ENCODE results near the gene SELENOI.

DNA sequence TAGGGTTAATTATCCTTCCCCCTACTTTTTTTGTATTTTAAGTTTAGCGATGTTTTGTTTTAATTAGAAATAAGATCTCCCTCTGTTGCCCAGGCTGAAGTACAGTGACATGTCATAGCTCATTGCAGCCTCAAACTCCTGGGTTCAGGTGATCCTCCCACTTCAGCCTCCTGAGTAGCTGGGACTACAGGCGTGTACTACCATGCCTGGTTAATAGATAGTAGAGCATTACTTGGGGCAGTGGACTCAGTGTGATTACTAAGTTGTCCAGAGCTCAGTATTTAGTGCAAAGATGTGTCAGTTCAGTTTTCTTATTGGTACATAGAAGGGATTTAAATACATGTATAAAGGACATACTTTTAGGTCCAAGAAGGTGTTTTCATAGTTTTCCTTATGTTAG, 10.2 kb downstream of the SELENOI start:
- no peak for TF ChIP-seq POLR2A (IDR thresholded peaks at IDR 0.05)
- TF ChIP-seq, protein P1, sequence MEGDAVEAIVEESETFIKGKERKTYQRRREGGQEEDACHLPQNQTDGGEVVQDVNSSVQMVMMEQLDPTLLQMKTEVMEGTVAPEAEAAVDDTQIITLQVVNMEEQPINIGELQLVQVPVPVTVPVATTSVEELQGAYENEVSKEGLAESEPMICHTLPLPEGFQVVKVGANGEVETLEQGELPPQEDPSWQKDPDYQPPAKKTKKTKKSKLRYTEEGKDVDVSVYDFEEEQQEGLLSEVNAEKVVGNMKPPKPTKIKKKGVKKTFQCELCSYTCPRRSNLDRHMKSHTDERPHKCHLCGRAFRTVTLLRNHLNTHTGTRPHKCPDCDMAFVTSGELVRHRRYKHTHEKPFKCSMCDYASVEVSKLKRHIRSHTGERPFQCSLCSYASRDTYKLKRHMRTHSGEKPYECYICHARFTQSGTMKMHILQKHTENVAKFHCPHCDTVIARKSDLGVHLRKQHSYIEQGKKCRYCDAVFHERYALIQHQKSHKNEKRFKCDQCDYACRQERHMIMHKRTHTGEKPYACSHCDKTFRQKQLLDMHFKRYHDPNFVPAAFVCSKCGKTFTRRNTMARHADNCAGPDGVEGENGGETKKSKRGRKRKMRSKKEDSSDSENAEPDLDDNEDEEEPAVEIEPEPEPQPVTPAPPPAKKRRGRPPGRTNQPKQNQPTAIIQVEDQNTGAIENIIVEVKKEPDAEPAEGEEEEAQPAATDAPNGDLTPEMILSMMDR (IDR thresholded peaks at IDR 0.05): no peak
